ENCODE measurements around the gene PHKG1.
"Not testable (repeated sequence)": the region's sequence is repeated elsewhere in the genome, so short reads cannot be mapped to it uniquely, and the experiment has no call there.

Gene PHKG1

GRCh38 chr7:56092789-56093531 is at the start of gene PHKG1:
Gene PHKG1 (minus strand): TSS chr7:56092952. CDS start chr7:56088941, 4,011 bp downstream.
- no peak for ATAC-seq

GRCh38 chr7:56131062-56131461 is 38.3 kb upstream of the PHKG1 start:
- ATAC-seq: not testable (repeated sequence)

- ATAC-seq: no peak
Measured at GRCh38 chr7:56127241-56127975, 34.7 kb upstream of the PHKG1 start.

GRCh38 chr7:56125831-56126230 is 33.1 kb upstream of the PHKG1 start:
- ATAC-seq: no peak

- no peak for ATAC-seq
Measured at GRCh38 chr7:56124981-56125380, 32.2 kb upstream of the PHKG1 start.

GRCh38 chr7:56121440-56121839 is 28.7 kb upstream of the PHKG1 start:
- no peak for ATAC-seq

GRCh38 chr7:56115852-56116538 is 23.2 kb upstream of the PHKG1 start, which contains the start of gene NUPR2:
Gene NUPR2 (minus strand): TSS chr7:56116417. CDS start chr7:56116314, 103 bp downstream.
- ATAC-seq: no peak

- not testable (repeated sequence) for ATAC-seq
Measured at GRCh38 chr7:56112244-56112643, 19.5 kb upstream of the PHKG1 start.

GRCh38 chr7:56110611-56111010 is 17.9 kb upstream of the PHKG1 start:
- no peak for ATAC-seq

GRCh38 chr7:56107954-56108258 is 15.2 kb upstream of the PHKG1 start:
- ATAC-seq: no peak

- peak; percentile 98 to 99 for ATAC-seq
Measured at GRCh38 chr7:56106108-56107073, 13.6 kb upstream of the PHKG1 start, which contains the start of gene CHCHD2. Gene CHCHD2 (minus strand): TSS chr7:56106476. CDS start chr7:56106413, 63 bp downstream.

- ATAC-seq: no peak
Measured at GRCh38 chr7:56105508-56105907, 12.8 kb upstream of the PHKG1 start.

GRCh38 chr7:56104138-56104537 is 11.4 kb upstream of the PHKG1 start:
- ATAC-seq: not testable (repeated sequence)

- no peak for ATAC-seq
Measured at GRCh38 chr7:56099653-56100052, 6.9 kb upstream of the PHKG1 start.

GRCh38 chr7:56098187-56099008 is 5.6 kb upstream of the PHKG1 start:
- not testable (repeated sequence) for ATAC-seq

- no peak for ATAC-seq
Measured at GRCh38 chr7:56097700-56098099, 4.9 kb upstream of the PHKG1 start.

- not testable (repeated sequence) for ATAC-seq
Measured at GRCh38 chr7:56092388-56092787, 364 bp downstream of the PHKG1 start.

GRCh38 chr7:56091591-56091990 is 1.2 kb downstream of the PHKG1 start:
- no peak for ATAC-seq

- ATAC-seq: no peak
Measured at GRCh38 chr7:56087445-56087844, 5.3 kb downstream of the PHKG1 start.

- ATAC-seq: no peak
Measured at GRCh38 chr7:56086761-56087160, 6.0 kb downstream of the PHKG1 start.

- ATAC-seq: no peak
Measured at GRCh38 chr7:56083150-56083785, 9.5 kb downstream of the PHKG1 start.

Measured in activated CD4-positive, CD25-positive, alpha-beta regulatory T cell treated with anti-CD3 and anti-CD28 coated beads, Interleukin-2, amount 50 U/mL, for 24 hours (primary cell).